Measurements from ENCODE around the gene TAF6. TPM values are rescaled to one million over a fixed set of nuclear protein-coding genes. Genes with fewer than 3 reads are reported as not detected.
A peak's percentile ranks its signal among the peaks of the same experiment; 100 is the strongest.

The TAF6 gene
- 80.0 and 157 TPM in 2 replicates for total RNA-seq (2011; cell fraction: chromatin; rRNA removed; ENCODE audit: low replicate concordance)
- total RNA-seq (2011; cell fraction: nucleolus; rRNA removed): 79.9 and 81.2 TPM in 2 replicates
- total RNA-seq (2011; cell fraction: nucleoplasm; rRNA removed): 59.5 and 72.2 TPM in 2 replicates
- total RNA-seq (2014; rRNA removed) (21.3 and 36.4 TPM in 2 replicates), total RNA-seq (2014; rRNA removed; fragmentation: Illumina TruSeq; extraction: Trizol) (16.1 and 22.2 TPM in 2 replicates), total RNA-seq (2015; rRNA removed; fragmentation: Illumina TruSeq; extraction: Trizol) (17.9 and 21.5 TPM in 2 replicates), total RNA-seq (2021) (74.2 and 78.7 TPM in 2 replicates), polyA plus RNA-seq (2011; rRNA removed) (12.3 and 21.4 TPM in 2 replicates), polyA plus RNA-seq (2014; fragmentation: Illumina TruSeq; extraction: Trizol) (59.4 and 68.1 TPM in 2 replicates), polyA plus RNA-seq (2014; fragmentation: Nextera tagmentation; extraction: Ambion mirVana) (under 1 TPM; 0.78 to 0.83 TPM), polyA plus RNA-seq (2014; rRNA removed) (33.1 and 43.1 TPM in 2 replicates), polyA minus RNA-seq (2011; rRNA and poly(A)+ RNA removed) (12.3 and 15.9 TPM in 2 replicates), Bru-seq, nascent RNA (percentile 69 among the genes with signal in this experiment), BruChase-seq, experiment 1, labeled RNA remaining after a 2-hour chase (percentile 68 among the genes with signal in this experiment), BruChase-seq, experiment 2, labeled RNA remaining after a 6-hour chase (percentile 73 among the genes with signal in this experiment)
- polyA plus RNA-seq (2011; cell fraction: cytosol; rRNA removed): 9.2 and 16.8 TPM in 2 replicates
- polyA plus RNA-seq (2011; cell fraction: nucleus; rRNA removed): 43.8 and 63.6 TPM in 2 replicates
- 63.2 and 72.6 TPM in 2 replicates for polyA plus RNA-seq (2012)
- 23.7 and 37.7 TPM in 2 replicates for polyA minus RNA-seq (2011; cell fraction: cytosol; rRNA and poly(A)+ RNA removed)
- 15.6 and 19.7 TPM in 2 replicates for polyA minus RNA-seq (2011; cell fraction: nucleus; rRNA and poly(A)+ RNA removed)
- long read RNA-seq, experiment 1, transcript TAF6-211 (15 exons, 2,464 nt): major isoform, 20 of 125 reads
- long read RNA-seq, experiment 1, partial matches to known transcripts: 74 of 125 reads
- long read RNA-seq, experiment 1, other reads (novel, unspliced or antisense): 23 of 125 reads
- long read RNA-seq, experiment 2, transcript TAF6-211 (15 exons, 2,464 nt): major isoform, 26 of 75 reads
- long read RNA-seq, experiment 2, transcript TAF6-213 (14 exons, 2,551 nt): minor isoform, 5 of 75 reads
- long read RNA-seq, experiment 2, partial matches to known transcripts: 21 of 75 reads
- long read RNA-seq, experiment 2, other reads (novel, unspliced or antisense): 20 of 75 reads
- long read RNA-seq, experiment 3, transcript TAF6-211 (15 exons, 2,464 nt): major isoform, 15 of 29 reads
- long read RNA-seq, experiment 3, partial matches to known transcripts: 2 of 29 reads
- long read RNA-seq, experiment 3, other reads (novel, unspliced or antisense): 8 of 29 reads

- POLR2A ChIA-PET: interaction anchor here (0.7 to 1.7 kb wide), 3 partner anchors 12 to 18 kb away, joined by 3 to 15 read pairs (median 3); partner anchors contain the start of genes AP4M1 and MCM7
- FAIRE-seq (peak; percentile 93), DNase-seq (ENCODE audit: extremely low read depth in 1 of 4, low spot score in 3 of 4) (peak; percentile 99 to 100 (median 99)), ATAC-seq (peak; percentile 88)
- Histone ChIP-seq H3K27me3 (ENCODE audit: control insufficient read depth in 2 of 2, insufficient read depth in 2 of 2, low read length in 2 of 2) (no peaks in the 10 kb centered on the region), H3K79me2 (ENCODE audit: control insufficient read depth, insufficient read depth, low read length) (peaks cover 17% of the 10 kb centered on the region), H3K36me3 (ENCODE audit: control insufficient read depth, insufficient read depth, low read length) (peaks cover 3% of the 10 kb centered on the region; the same call in 1 of the 3 replicates), H3K9ac (ENCODE audit: insufficient read depth in 1 of 2, low read depth in 2 of 2, low read length in 2 of 2) (peak within 1 kb of the TSS; percentile 86 to 88), H4K20me1 (replicated peaks; ENCODE audit: control insufficient read depth, insufficient read depth, low read length) (0 out of 2 replicates have a peak, but pooled peaks cover 4% of the 10 kb centered on the region), H3K27ac (ENCODE audit: extremely low read depth, low read depth, low read length) (peak within 1 kb of the TSS; percentile 88), H3K9me1 (ENCODE audit: control insufficient read depth, insufficient read depth, low read length) (no peaks in the 10 kb centered on the region), H3K4me3 (peak within 1 kb of the TSS; percentile 72), H3K4me2 (ENCODE audit: insufficient read depth, low read length) (peak within 1 kb of the TSS; percentile 99), H3K9me3 (replicated peaks; ENCODE audit: control insufficient read depth, insufficient read depth, low read depth, low read length) (no peaks in the 10 kb centered on the region), H2AFZ (ENCODE audit: low read depth, low read length) (peak within 1 kb of the TSS; percentile 95), H3K4me1 (replicated peaks in 1 of 2; ENCODE audit: control insufficient read depth in 2 of 2, insufficient read depth in 2 of 2, low read length in 2 of 2) (peaks cover 22 to 40% of the 10 kb centered on the region in 2 experiments)
- intact Hi-C loops (cut with micrococcal nuclease) (loop anchor here (1.0 to 2.0 kb wide), 2 partner anchors 19 to 37 kb away; partner anchors contain the start of genes AP4M1 and MCM7), in situ Hi-C loops (cut with MboI) (loop anchor here (10.0 kb wide), 1 partner anchor 1715 kb away; no protein-coding TSS in a partner anchor)
- CTCF ChIA-PET (ENCODE audit: low intra/inter-chr PET ratio): no interaction called here
- no TSS peak for BruUV-seq (replicated peaks)
- under 1% methylated on average over 49 of the region's 49 CpGs for WGBS (ENCODE audit: insufficient coverage, low coverage, missing lambda C conversion rate)
- no peak for TF ChIP-seq TFE3 (CRISPR knock-in tag; IDR thresholded peaks at IDR 0.05)
- TF ChIP-seq FOXJ2 (tag; IDR thresholded peaks at IDR 0.05): peak; percentile 91
- TF ChIP-seq USF2 (CRISPR knock-in tag; IDR thresholded peaks at IDR 0.05): no peak
- no peak for TF ChIP-seq CREB3 (tag; conservative IDR thresholded peaks at IDR 0.05; ENCODE audit: low read depth)
- no peak for TF ChIP-seq PRMT5 (CRISPR knock-in tag; IDR thresholded peaks at IDR 0.05)
- TF ChIP-seq SIN3A (IDR thresholded peaks at IDR 0.05; ENCODE audit: borderline replicate concordance in 2 of 2, control insufficient read depth in 1 of 2, low read depth in 2 of 2, low read length in 2 of 2): peak; percentile 80 to 91; a peak in 2 of 4 replicates
- peak; percentile 99 for TF ChIP-seq MTA3 (IDR thresholded peaks at IDR 0.05; ENCODE audit: borderline replicate concordance)
- TF ChIP-seq THRAP3 (IDR thresholded peaks at IDR 0.05; ENCODE audit: borderline replicate concordance): no peak; the same call in 1 of the 2 replicates
Observed at GRCh38 chr7:100119072-100119969, at the start of gene TAF6, which contains the start of gene CNPY4. Gene TAF6 (minus strand): TSS chr7:100119358. CDS start chr7:100114209, 5,149 bp downstream. Gene CNPY4 (plus strand): TSS chr7:100119634. CDS start chr7:100119745, 111 bp downstream.

Data from K562 (cell line).